BLaER1 (cell line): ENCODE results near the gene CERS1.
A peak's percentile ranks its signal among the peaks of the same experiment; 100 is the strongest.

ENCODE experiments used
- H3K27ac ChIP-seq: shearing (Covaris generic); formaldehyde crosslinking; 2 replicates; pipeline ENCODE4 v1.8.1; 2022
- H3K27me3 ChIP-seq: shearing (Covaris generic); formaldehyde crosslinking; 2 replicates; pipeline ENCODE4 v1.8.1; 2022
- H3K36me3 ChIP-seq: shearing (Covaris generic); formaldehyde crosslinking; 2 replicates; pipeline ENCODE4 v1.8.1; 2022
- H3K4me1 ChIP-seq: shearing (Covaris generic); formaldehyde crosslinking; 2 replicates; pipeline ENCODE4 v1.8.1; 2022
- H3K4me2 ChIP-seq: shearing (Covaris generic); formaldehyde crosslinking; 2 replicates; pipeline ENCODE4 v1.8.1; 2022
- H3K4me3 ChIP-seq: shearing (Covaris generic); formaldehyde crosslinking; 2 replicates; pipeline ENCODE4 v1.8.1; 2022
- H3K9ac ChIP-seq: shearing (Covaris generic); formaldehyde crosslinking; 2 replicates; pipeline ENCODE4 v1.8.1; 2022
- H3K9me3 ChIP-seq: shearing (Covaris generic); formaldehyde crosslinking; 2 replicates; pipeline ENCODE4 v1.8.1; 2022
- H4K20me1 ChIP-seq: shearing (Covaris generic); formaldehyde crosslinking; 2 replicates; pipeline ENCODE4 v1.8.1; 2022
- Cebpa-rat ChIP-seq: shearing (Covaris generic); IDR thresholded peaks from 2 replicates; pipeline ENCODE4 v1.8.1; 2022

CERS1 gene

DNA sequence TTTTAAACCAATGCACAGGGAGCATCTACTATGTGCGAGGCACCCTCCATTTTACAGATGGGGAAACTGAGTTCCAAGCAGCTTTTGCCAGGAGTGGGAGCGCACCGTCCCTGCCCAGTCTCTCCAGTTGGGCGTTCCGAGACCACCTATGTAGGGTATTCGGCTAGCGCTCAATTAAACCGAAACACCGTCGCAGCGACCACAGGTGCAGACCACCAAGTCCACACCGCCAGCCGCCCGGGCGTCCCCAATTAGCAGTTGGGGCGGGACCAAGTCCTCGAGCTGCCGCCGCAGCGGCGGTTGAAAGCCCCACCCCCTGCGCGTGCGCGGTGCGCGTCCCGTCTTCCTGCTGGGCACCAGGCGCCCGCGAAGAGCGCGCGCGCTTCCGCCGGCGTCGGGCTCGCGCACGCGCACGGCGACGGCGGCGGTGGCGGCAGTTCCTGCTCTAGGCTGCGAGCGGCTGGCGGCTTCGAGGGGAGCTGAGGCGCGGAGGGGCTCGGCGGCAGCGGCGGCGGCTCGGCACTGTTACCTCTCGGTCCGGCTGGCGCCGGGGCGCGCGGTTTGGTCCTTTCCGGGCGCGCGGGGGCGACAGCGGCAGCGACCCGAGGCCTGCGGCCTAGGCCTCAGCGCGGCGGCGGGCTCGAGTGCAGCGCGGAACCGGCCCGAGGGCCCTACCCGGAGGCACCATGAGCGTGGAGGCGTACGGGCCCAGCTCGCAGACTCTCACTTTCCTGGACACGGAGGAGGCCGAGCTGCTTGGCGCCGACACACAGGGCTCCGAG lies 64.2 kb downstream of the CERS1 start, which contains the start of gene UPF1:
UPF1 (plus strand) TSS at position 436 of the 782 bp plus-strand sequence; CDS start at position 687, 251 bp downstream.
- Histone ChIP-seq H3K9ac (peak within 1 kb of the TSS; percentile 96), H3K27ac (peak within 1 kb of the TSS; percentile 94), H3K36me3 (peaks cover 32% of the 10 kb centered on the region), H4K20me1 (peaks cover 49% of the 10 kb centered on the region), H3K9me3 (peaks cover 12% of the 10 kb centered on the region), H3K4me3 (peak within 1 kb of the TSS; percentile 100), H3K4me2 (peak within 1 kb of the TSS; percentile 97), H3K27me3 (no peaks in the 10 kb centered on the region), H3K4me1 (peaks cover 33% of the 10 kb centered on the region)
- no peak for TF ChIP-seq Cebpa-rat

DNA sequence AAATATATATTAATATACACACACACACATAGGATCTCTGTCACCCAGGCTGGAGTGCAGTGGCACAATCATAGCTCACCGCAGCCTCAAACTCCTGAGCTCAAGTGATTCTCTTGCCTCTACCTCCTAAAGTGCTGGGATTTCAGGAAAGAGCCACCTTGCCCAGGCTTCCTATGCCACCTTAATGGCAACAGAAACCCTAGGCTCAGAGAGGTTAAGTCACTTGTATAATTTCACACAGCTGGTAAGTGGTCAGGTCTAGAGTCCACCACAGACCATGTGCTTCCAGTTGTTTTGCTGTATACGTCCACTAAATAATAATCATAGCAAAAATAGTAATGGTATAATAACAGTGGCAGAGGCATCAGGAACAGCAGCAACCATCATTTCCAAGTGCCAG lies 65.5 kb downstream of the CERS1 start:
- H3K4me1 ChIP-seq: peaks cover 21% of the 10 kb centered on the region
- TF ChIP-seq Cebpa-rat: no peak
- H4K20me1 ChIP-seq: peaks cover 37% of the 10 kb centered on the region
- no peak overlapping the region for H3K4me3 ChIP-seq
- H3K9ac ChIP-seq: no peak overlapping the region
- H3K27me3 ChIP-seq: no peaks in the 10 kb centered on the region
- H3K27ac ChIP-seq: no peak overlapping the region
- peaks cover 20% of the 10 kb centered on the region for H3K36me3 ChIP-seq
- no peak overlapping the region for H3K4me2 ChIP-seq
- H3K9me3 ChIP-seq: peaks cover 23% of the 10 kb centered on the region

DNA sequence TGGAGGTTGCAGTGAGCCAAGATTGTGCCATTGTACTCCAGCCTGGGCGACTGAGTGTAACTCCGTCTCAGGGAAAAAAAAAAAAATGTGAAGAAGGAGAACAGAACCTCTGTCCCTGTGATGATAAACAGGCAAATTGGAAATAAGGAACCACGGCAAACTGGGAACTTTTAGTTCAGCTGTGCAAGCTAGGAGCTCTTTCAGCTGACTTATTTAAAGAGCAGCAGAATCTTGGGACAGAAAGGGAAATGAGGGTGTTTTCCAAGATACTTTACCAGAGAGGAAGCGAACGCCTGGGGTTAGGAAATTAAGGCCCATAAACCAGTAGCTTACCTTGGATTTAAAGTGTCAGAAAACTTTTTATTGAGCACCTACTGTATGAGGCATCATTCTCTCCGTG lies 67.2 kb downstream of the CERS1 start:
- no peaks in the 10 kb centered on the region for H3K27me3 ChIP-seq
- H3K4me3 ChIP-seq: no peak overlapping the region
- TF ChIP-seq Cebpa-rat: no peak
- peaks cover 20% of the 10 kb centered on the region for H4K20me1 ChIP-seq
- no peak overlapping the region for H3K27ac ChIP-seq
- no peak overlapping the region for H3K4me2 ChIP-seq
- peaks cover 4% of the 10 kb centered on the region for H3K4me1 ChIP-seq
- H3K9ac ChIP-seq: no peak overlapping the region
- H3K36me3 ChIP-seq: peaks cover 3% of the 10 kb centered on the region; the same call in 1 of the 2 replicates
- peaks cover 23% of the 10 kb centered on the region for H3K9me3 ChIP-seq
